ENCODE results near the gene GNB4. TPM values are rescaled to one million over a fixed set of nuclear protein-coding genes. Genes with fewer than 3 reads are reported as not detected.
A peak's percentile ranks its signal among the peaks of the same experiment; 100 is the strongest.

The GNB4 gene
- total RNA-seq, 4 donors from 2014 or later = 4.6 to 29.7 (median 4.8) TPM

GRCh38 chr3:179452176-179452564, 900 bp upstream of the GNB4 start:
- Histone ChIP-seq H3K27me3 (no peaks in the 10 kb centered on the region), H3K27ac (peak overlapping the region; percentile 80 to 91 (median 85)), H3K4me3 (peak overlapping the region in 3 of 4 donors; percentile 63 to 67 (median 64)), H3K9me3 (no peaks in the 10 kb centered on the region), H3K4me1 (peaks cover 0 to 14% (median 2%) of the 10 kb centered on the region in 4 donors), H3K36me3 (no peaks in the 10 kb centered on the region)
- DNase-seq = no peak
- TF ChIP-seq CTCF (IDR thresholded peaks at IDR 0.05) = no peak
- no peak for TF ChIP-seq POLR2A (IDR thresholded peaks at IDR 0.05)

GRCh38 chr3:179450901-179451264, 387 bp downstream of the GNB4 start:
- H3K36me3 ChIP-seq = no peaks in the 10 kb centered on the region
- H3K4me3 ChIP-seq = peak overlapping the region; percentile 63 to 75 (median 66)
- TF ChIP-seq CTCF (IDR thresholded peaks at IDR 0.05) (no peak), POLR2A (IDR thresholded peaks at IDR 0.05) (no peak)
- no peaks in the 10 kb centered on the region for H3K27me3 ChIP-seq
- H3K27ac ChIP-seq = peak overlapping the region; percentile 80 to 91 (median 85)
- H3K9me3 ChIP-seq = no peaks in the 10 kb centered on the region
- H3K4me1 ChIP-seq = peaks cover 0 to 14% (median 2%) of the 10 kb centered on the region in 4 donors
- DNase-seq = no peak

GRCh38 chr3:179450261-179450701, 989 bp downstream of the GNB4 start:
- peak overlapping the region; percentile 80 to 91 (median 85) for H3K27ac ChIP-seq
- no peak for TF ChIP-seq CTCF (IDR thresholded peaks at IDR 0.05)
- no peak for TF ChIP-seq POLR2A (IDR thresholded peaks at IDR 0.05)
- DNase-seq = no peak
- peak overlapping the region; percentile 63 to 75 (median 66) for H3K4me3 ChIP-seq
- no peaks in the 10 kb centered on the region for H3K27me3 ChIP-seq
- H3K36me3 ChIP-seq = no peaks in the 10 kb centered on the region
- H3K4me1 ChIP-seq = peaks cover 0 to 14% (median 2%) of the 10 kb centered on the region in 4 donors
- H3K9me3 ChIP-seq = no peaks in the 10 kb centered on the region

GRCh38 chr3:179449636-179450035, 1.6 kb downstream of the GNB4 start:
- no peak for TF ChIP-seq POLR2A (IDR thresholded peaks at IDR 0.05)
- no peak for TF ChIP-seq CTCF (IDR thresholded peaks at IDR 0.05)
- Histone ChIP-seq H3K4me3 (peak overlapping the region in 3 of 4 donors; percentile 63 to 67 (median 64)), H3K27ac (peak overlapping the region; percentile 80 to 91 (median 85)), H3K9me3 (no peaks in the 10 kb centered on the region), H3K4me1 (peaks cover 0 to 14% (median 2%) of the 10 kb centered on the region in 4 donors), H3K36me3 (no peaks in the 10 kb centered on the region), H3K27me3 (no peaks in the 10 kb centered on the region)
- no peak for DNase-seq

GRCh38 chr3:179447251-179447650, 4.0 kb downstream of the GNB4 start:
- Histone ChIP-seq H3K9me3 (no peaks in the 10 kb centered on the region), H3K4me3 (no peak overlapping the region), H3K27me3 (no peaks in the 10 kb centered on the region), H3K4me1 (peaks cover 0 to 9% (median 2%) of the 10 kb centered on the region in 4 donors), H3K36me3 (no peaks in the 10 kb centered on the region), H3K27ac (no peak overlapping the region)
- DNase-seq = no peak
- TF ChIP-seq CTCF (IDR thresholded peaks at IDR 0.05) (no peak), POLR2A (IDR thresholded peaks at IDR 0.05) (no peak)

GRCh38 chr3:179446501-179446900, 4.8 kb downstream of the GNB4 start:
- DNase-seq = no peak
- no peaks in the 10 kb centered on the region for H3K27me3 ChIP-seq

More at GRCh38 chr3:179446501-179446900, 4.8 kb downstream of the GNB4 start:
- TF ChIP-seq POLR2A (IDR thresholded peaks at IDR 0.05) (no peak), CTCF (IDR thresholded peaks at IDR 0.05) (peak in 1 of 6 experiments; percentile 17)
- H3K36me3 ChIP-seq = no peaks in the 10 kb centered on the region
- H3K4me3 ChIP-seq = no peak overlapping the region
- H3K4me1 ChIP-seq = peaks cover 0 to 5% (median 0%) of the 10 kb centered on the region in 4 donors
- H3K27ac ChIP-seq = no peak overlapping the region
- no peaks in the 10 kb centered on the region for H3K9me3 ChIP-seq
